OCI-LY7 (cell line): ENCODE data around the gene EED.

ENCODE experiments used
- CTCF ChIP-seq: fragments of 200-600 bp; sonication (generic); conservative IDR thresholded peaks from 2 replicates; pipeline ENCODE4 v1.5.1; 2014; ENCODE audit warnings: mild to moderate bottlenecking, antibody characterized with exemption, low read length, moderate library complexity, mixed read lengths
- EZH2phosphoT487 ChIP-seq: fragments of 200-600 bp; sonication (generic); IDR thresholded peaks from 2 replicates; pipeline ENCODE4 v1.6.1; 2018; ENCODE audit warnings: low read depth, borderline replicate concordance, mild to moderate bottlenecking, mixed run types, antibody characterized with exemption, low read length, moderate library complexity, mixed read lengths

- TF ChIP-seq CTCF (no peak), EZH2phosphoT487 (no peak)
Observed at GRCh38 chr11:86313793-86314192, 69.2 kb downstream of the EED start.
